ENCODE results near the gene FGD3. TPM values are rescaled to one million over a fixed set of nuclear protein-coding genes. Genes with fewer than 3 reads are reported as not detected.

FGD3 gene
- total and polyA plus RNA-seq, 9 of the 15 experiments (the other 6 are each of a cell fraction or from before 2014, with no cell fraction given) = 0.07 to 1.3 (median 0.29) TPM

GRCh38 chr9:93082841-93083411, 135.6 kb downstream of the FGD3 start (continued):
- TF ChIP-seq ARID4B (CRISPR knock-in tag; IDR thresholded peaks at IDR 0.05) = no peak
- TF ChIP-seq, protein P1, sequence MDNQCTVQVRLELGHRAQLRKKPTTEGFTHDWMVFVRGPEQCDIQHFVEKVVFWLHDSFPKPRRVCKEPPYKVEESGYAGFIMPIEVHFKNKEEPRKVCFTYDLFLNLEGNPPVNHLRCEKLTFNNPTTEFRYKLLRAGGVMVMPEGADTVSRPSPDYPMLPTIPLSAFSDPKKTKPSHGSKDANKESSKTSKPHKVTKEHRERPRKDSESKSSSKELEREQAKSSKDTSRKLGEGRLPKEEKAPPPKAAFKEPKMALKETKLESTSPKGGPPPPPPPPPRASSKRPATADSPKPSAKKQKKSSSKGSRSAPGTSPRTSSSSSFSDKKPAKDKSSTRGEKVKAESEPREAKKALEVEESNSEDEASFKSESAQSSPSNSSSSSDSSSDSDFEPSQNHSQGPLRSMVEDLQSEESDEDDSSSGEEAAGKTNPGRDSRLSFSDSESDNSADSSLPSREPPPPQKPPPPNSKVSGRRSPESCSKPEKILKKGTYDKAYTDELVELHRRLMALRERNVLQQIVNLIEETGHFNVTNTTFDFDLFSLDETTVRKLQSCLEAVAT (IDR thresholded peaks at IDR 0.05) = no peak
- TF ChIP-seq ZBTB49 (CRISPR knock-in tag; IDR thresholded peaks at IDR 0.05; ENCODE audit: borderline replicate concordance) = no peak
- TF ChIP-seq PCBP1 (IDR thresholded peaks at IDR 0.05; ENCODE audit: low read depth, low read length, poor library complexity, severe bottlenecking) = no peak
- TF ChIP-seq ZNF668 (CRISPR knock-in tag; IDR thresholded peaks at IDR 0.05) = no peak
- no peak for TF ChIP-seq NCOA6 (IDR thresholded peaks at IDR 0.05)
- TF ChIP-seq ZC3H4 (CRISPR knock-in tag; IDR thresholded peaks at IDR 0.05; ENCODE audit: borderline replicate concordance) = no peak
- no peak for TF ChIP-seq MTA2 (IDR thresholded peaks at IDR 0.05; ENCODE audit: low read depth)
- no peak for TF ChIP-seq SRSF7 (optimal IDR thresholded peaks at IDR 0.05; ENCODE audit: low read depth, low read length)
- TF ChIP-seq PATZ1 (CRISPR knock-in tag; IDR thresholded peaks at IDR 0.05; ENCODE audit: borderline replicate concordance) = no peak

Data from K562 (cell line).